Measurements from ENCODE around the gene MYH10. TPM values are rescaled to one million over a fixed set of nuclear protein-coding genes. Genes with fewer than 3 reads are reported as not detected.

Gene MYH10
- total and polyA plus RNA-seq, 2 experiments from 2014 or later, result 75.6 to 87.8 TPM

- Histone ChIP-seq H4K20me1 (ENCODE audit: insufficient read depth, poor library complexity, severe bottlenecking) (peaks cover 9% of the 10 kb centered on the region), H3K36me3 (replicated peaks; ENCODE audit: insufficient read depth, low read depth) (no peaks in the 10 kb centered on the region), H3K79me2 (peaks cover 35% of the 10 kb centered on the region), H3K9me3 (ENCODE audit: low read depth) (no peaks in the 10 kb centered on the region), H2AFZ (no peak overlapping the region), H3K4me3 (no peak overlapping the region), H3K27me3 (no peaks in the 10 kb centered on the region), H3K27ac (no peak overlapping the region), H3K4me1 (ENCODE audit: insufficient read depth) (peaks cover 5% of the 10 kb centered on the region), H3K4me2 (no peak overlapping the region), H3K9me2 (replicated peaks; ENCODE audit: insufficient read depth) (no peaks in the 10 kb centered on the region)
- WGBS (ENCODE audit: low lambda C conversion rate, missing lambda C conversion rate), result 62% methylated on average over 2 of the region's 2 CpGs
- TF ChIP-seq EZH2phosphoT487 (IDR thresholded peaks at IDR 0.05; ENCODE audit: low read depth, severe bottlenecking, unreplicated experiment) (no peak), EZH2 (IDR thresholded peaks at IDR 0.05; ENCODE audit: borderline replicate concordance) (no peak)
- TF ChIP-seq, protein P1, sequence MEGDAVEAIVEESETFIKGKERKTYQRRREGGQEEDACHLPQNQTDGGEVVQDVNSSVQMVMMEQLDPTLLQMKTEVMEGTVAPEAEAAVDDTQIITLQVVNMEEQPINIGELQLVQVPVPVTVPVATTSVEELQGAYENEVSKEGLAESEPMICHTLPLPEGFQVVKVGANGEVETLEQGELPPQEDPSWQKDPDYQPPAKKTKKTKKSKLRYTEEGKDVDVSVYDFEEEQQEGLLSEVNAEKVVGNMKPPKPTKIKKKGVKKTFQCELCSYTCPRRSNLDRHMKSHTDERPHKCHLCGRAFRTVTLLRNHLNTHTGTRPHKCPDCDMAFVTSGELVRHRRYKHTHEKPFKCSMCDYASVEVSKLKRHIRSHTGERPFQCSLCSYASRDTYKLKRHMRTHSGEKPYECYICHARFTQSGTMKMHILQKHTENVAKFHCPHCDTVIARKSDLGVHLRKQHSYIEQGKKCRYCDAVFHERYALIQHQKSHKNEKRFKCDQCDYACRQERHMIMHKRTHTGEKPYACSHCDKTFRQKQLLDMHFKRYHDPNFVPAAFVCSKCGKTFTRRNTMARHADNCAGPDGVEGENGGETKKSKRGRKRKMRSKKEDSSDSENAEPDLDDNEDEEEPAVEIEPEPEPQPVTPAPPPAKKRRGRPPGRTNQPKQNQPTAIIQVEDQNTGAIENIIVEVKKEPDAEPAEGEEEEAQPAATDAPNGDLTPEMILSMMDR (IDR thresholded peaks at IDR 0.05; ENCODE audit: poor library complexity), result no peak
- no peak for DNase-seq (ENCODE audit: low spot score)
Measured at GRCh38 chr17:8455665-8456209, 174.8 kb downstream of the MYH10 start.

DNA sequence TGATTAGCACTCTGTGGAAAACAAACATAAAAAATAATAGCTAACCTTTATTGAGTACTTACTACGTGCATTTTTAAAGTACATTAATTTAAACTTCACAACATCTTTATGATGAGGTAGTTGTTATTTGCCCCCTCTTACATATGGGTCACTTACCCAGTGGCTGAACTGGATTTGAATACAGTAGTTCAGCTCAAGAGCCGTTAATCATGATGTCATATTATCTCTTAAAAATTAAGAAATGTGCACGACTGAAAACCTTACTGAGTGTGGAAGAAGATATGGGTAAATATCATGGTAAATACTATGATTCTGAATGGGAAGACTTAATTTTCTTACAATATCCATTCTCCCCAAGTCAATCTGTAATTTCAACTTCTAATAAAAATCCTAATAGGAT is 177.2 kb downstream of the MYH10 start:
- 92% methylated on average over 3 of the region's 3 CpGs for WGBS (ENCODE audit: low lambda C conversion rate, missing lambda C conversion rate)

GRCh38 chr17:8451933-8452614 is 178.5 kb downstream of the MYH10 start:
- Histone ChIP-seq H3K4me1 (ENCODE audit: insufficient read depth) (peaks cover 5% of the 10 kb centered on the region), H3K9me2 (replicated peaks; ENCODE audit: insufficient read depth) (no peaks in the 10 kb centered on the region), H3K4me2 (peak overlapping the region; percentile 50), H4K20me1 (ENCODE audit: insufficient read depth, poor library complexity, severe bottlenecking) (no peaks in the 10 kb centered on the region), H3K9me3 (ENCODE audit: low read depth) (no peaks in the 10 kb centered on the region), H3K4me3 (no peak overlapping the region), H3K27ac (peak overlapping the region; percentile 9), H3K79me2 (peaks cover 4% of the 10 kb centered on the region), H3K36me3 (replicated peaks; ENCODE audit: insufficient read depth, low read depth) (no peaks in the 10 kb centered on the region), H2AFZ (no peak overlapping the region), H3K27me3 (no peaks in the 10 kb centered on the region)
- 73% methylated on average over 8 of the region's 8 CpGs for WGBS (ENCODE audit: low lambda C conversion rate, missing lambda C conversion rate)
- no peak for DNase-seq (ENCODE audit: low spot score)
- TF ChIP-seq EZH2 (IDR thresholded peaks at IDR 0.05; ENCODE audit: borderline replicate concordance), result no peak
- TF ChIP-seq, protein P1 (IDR thresholded peaks at IDR 0.05; ENCODE audit: poor library complexity), result no peak
- no peak for TF ChIP-seq EZH2phosphoT487 (IDR thresholded peaks at IDR 0.05; ENCODE audit: low read depth, severe bottlenecking, unreplicated experiment)

More for the DNA sequence above, 177.2 kb downstream of the MYH10 start:
- Histone ChIP-seq H3K79me2 (peaks cover 17% of the 10 kb centered on the region), H2AFZ (no peak overlapping the region), H3K27me3 (no peaks in the 10 kb centered on the region), H3K9me3 (ENCODE audit: low read depth) (no peaks in the 10 kb centered on the region), H3K9me2 (replicated peaks; ENCODE audit: insufficient read depth) (no peaks in the 10 kb centered on the region), H3K4me1 (ENCODE audit: insufficient read depth) (peaks cover 5% of the 10 kb centered on the region), H4K20me1 (ENCODE audit: insufficient read depth, poor library complexity, severe bottlenecking) (peaks cover 9% of the 10 kb centered on the region), H3K36me3 (replicated peaks; ENCODE audit: insufficient read depth, low read depth) (no peaks in the 10 kb centered on the region), H3K4me2 (no peak overlapping the region), H3K4me3 (no peak overlapping the region), H3K27ac (no peak overlapping the region)
- no peak for DNase-seq (ENCODE audit: low spot score)
- TF ChIP-seq, protein P1 (IDR thresholded peaks at IDR 0.05; ENCODE audit: poor library complexity), result no peak
- no peak for TF ChIP-seq EZH2 (IDR thresholded peaks at IDR 0.05; ENCODE audit: borderline replicate concordance)
- TF ChIP-seq EZH2phosphoT487 (IDR thresholded peaks at IDR 0.05; ENCODE audit: low read depth, severe bottlenecking, unreplicated experiment), result no peak
